ENCODE results near the gene ITGB7.

- TF ChIP-seq, protein P1, sequence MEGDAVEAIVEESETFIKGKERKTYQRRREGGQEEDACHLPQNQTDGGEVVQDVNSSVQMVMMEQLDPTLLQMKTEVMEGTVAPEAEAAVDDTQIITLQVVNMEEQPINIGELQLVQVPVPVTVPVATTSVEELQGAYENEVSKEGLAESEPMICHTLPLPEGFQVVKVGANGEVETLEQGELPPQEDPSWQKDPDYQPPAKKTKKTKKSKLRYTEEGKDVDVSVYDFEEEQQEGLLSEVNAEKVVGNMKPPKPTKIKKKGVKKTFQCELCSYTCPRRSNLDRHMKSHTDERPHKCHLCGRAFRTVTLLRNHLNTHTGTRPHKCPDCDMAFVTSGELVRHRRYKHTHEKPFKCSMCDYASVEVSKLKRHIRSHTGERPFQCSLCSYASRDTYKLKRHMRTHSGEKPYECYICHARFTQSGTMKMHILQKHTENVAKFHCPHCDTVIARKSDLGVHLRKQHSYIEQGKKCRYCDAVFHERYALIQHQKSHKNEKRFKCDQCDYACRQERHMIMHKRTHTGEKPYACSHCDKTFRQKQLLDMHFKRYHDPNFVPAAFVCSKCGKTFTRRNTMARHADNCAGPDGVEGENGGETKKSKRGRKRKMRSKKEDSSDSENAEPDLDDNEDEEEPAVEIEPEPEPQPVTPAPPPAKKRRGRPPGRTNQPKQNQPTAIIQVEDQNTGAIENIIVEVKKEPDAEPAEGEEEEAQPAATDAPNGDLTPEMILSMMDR (IDR thresholded peaks at IDR 0.05): no peak
- TF ChIP-seq POLR2A (IDR thresholded peaks at IDR 0.05): no peak
These were observed 7.0 kb downstream of the ITGB7 start for GRCh38 chr12:53200107-53200457.
